Retinal pigment epithelial cell (primary cell): ENCODE measurements around the gene TULP4.
A peak's percentile ranks its signal among the peaks of the same experiment; 100 is the strongest.
"Not testable (repeated sequence)": the region's sequence is repeated elsewhere in the genome, so short reads cannot be mapped to it uniquely, and the experiment has no call there.

Experiments
- DNase-seq: peaks from one replicate; pipeline ENCODE4 v3.0.0-alpha.2; 2010; ENCODE audit warnings: low read depth
- H3K4me3 ChIP-seq: 2 replicates; pipeline ENCODE4 v1.5.1; 2011; ENCODE audit warnings: mild to moderate bottlenecking, low read length, control low read depth, moderate library complexity
- TF ChIP-seq, protein P1 (sequence below): conservative IDR thresholded peaks from 2 replicates; pipeline ENCODE4 v1.5.1; 2011; ENCODE audit warnings: low read depth, low read length, control low read depth, inconsistent platforms

TULP4 gene

DNA sequence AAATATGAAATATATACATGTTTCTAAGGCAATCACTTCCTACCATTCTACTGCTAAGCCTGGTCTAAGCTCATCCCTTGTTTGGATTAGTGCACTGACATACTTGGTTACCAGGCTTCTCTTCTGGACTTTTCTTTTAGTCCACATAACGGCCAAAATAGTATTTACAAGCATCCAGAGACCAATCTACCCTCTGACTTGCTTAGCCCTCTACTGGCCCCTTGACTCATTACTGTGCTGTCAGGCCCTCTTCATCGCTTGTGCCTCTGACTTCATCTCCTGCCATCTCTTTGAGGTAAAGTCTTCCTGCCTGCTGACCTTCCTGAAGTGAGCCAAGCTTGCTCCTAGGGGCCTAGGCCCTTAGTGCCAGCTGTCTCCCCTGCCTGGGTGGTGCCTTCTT, 35.1 kb downstream of the TULP4 start:
- H3K4me3 ChIP-seq: no peak overlapping the region
- DNase-seq: no peak
- TF ChIP-seq, protein P1, sequence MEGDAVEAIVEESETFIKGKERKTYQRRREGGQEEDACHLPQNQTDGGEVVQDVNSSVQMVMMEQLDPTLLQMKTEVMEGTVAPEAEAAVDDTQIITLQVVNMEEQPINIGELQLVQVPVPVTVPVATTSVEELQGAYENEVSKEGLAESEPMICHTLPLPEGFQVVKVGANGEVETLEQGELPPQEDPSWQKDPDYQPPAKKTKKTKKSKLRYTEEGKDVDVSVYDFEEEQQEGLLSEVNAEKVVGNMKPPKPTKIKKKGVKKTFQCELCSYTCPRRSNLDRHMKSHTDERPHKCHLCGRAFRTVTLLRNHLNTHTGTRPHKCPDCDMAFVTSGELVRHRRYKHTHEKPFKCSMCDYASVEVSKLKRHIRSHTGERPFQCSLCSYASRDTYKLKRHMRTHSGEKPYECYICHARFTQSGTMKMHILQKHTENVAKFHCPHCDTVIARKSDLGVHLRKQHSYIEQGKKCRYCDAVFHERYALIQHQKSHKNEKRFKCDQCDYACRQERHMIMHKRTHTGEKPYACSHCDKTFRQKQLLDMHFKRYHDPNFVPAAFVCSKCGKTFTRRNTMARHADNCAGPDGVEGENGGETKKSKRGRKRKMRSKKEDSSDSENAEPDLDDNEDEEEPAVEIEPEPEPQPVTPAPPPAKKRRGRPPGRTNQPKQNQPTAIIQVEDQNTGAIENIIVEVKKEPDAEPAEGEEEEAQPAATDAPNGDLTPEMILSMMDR: peak; percentile 31

DNA sequence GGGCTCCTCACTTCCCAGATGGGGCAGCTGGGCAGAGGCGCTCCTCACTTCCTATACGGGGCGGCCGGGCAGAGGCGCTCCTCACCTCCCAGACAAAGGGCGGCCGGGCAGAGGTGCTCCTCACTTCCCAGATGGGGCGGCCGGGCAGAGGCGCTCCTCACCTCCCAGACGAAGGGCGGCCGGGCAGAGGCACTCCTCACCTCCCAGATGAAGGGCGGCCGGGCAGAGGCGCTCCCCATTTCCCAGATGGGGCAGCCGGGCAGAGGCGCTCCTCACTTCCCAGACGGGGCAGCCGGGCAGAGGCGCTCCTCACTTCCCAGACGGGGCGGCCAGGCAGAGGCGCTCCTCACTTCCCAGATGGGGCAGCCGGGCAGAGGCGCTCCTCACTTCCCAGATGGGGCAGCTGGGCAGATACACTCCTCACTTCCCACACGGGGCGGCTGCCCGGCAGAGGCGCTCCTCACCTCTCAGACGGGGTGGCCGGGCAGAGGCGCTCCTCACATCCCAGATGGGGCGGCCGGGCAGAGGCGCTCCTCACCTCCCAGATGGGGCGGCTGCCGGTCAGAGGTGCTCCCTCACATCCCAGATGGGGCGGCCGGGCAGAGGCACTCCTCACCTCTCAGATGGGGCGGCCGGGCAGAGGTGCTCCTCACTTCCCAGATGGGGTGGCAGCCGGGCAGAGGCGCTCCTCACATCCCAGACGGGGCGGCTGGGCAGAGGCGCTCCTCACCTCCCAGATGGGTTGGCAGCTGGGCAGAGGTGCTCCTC, 36.7 kb downstream of the TULP4 start:
- H3K4me3 ChIP-seq, DNase-seq: not testable (repeated sequence)

DNA sequence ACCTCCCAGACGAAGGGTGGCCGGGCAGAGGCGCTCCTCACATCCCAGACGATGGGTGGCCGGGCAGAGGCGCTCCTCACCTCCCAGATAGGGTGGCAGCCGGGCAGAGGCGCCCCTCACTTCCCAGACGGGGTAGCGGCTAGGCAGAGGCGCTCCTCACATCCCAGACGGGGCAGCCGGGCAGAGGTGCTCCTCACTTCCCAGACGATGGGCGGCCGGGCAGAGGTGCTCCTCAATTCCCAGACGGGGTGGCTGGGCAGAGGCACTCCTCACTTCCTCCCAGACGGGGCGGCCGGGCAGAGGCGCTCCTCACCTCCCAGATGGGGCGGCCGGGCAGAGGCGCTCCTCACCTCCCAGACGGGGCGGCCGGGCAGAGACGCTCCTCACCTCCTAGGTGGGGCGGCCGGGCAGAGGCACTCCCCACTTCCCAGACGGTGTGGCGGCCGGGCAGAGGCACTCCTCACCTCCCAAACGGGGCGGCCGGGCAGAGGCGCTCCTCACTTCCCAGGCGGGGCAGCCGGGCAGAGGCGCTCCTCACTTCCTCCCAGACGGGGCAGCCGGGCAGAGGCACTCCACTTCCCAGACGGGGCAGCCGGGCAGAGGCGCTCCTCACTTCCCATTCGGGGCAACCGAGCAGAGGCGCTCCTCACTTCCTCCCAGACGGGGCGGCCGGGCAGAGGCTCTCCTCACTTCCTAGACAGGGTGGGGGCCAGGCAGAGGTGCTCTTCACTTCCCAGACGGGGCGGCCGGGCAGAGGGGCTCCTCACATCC, 37.4 kb downstream of the TULP4 start:
- not testable (repeated sequence) for H3K4me3 ChIP-seq, DNase-seq

GRCh38 chr6:158350731-158351130, 38.5 kb downstream of the TULP4 start:
- H3K4me3 ChIP-seq, DNase-seq: not testable (repeated sequence)

GRCh38 chr6:158353883-158354877, 41.9 kb downstream of the TULP4 start:
- H3K4me3 ChIP-seq: no peak overlapping the region
- peak; percentile 65 for DNase-seq
- TF ChIP-seq, protein P1: no peak

- H3K4me3 ChIP-seq: no peak overlapping the region
- DNase-seq: no peak
- TF ChIP-seq, protein P1: no peak
Measured at GRCh38 chr6:158356586-158357546, 44.6 kb downstream of the TULP4 start.

- TF ChIP-seq, protein P1: no peak
- DNase-seq: no peak
- H3K4me3 ChIP-seq: no peak overlapping the region
Measured at GRCh38 chr6:158357570-158358216, 45.4 kb downstream of the TULP4 start.
